ENCODE results near the gene BORCS6. TPM values are rescaled to one million over a fixed set of nuclear protein-coding genes. Genes with fewer than 3 reads are reported as not detected.

BORCS6 gene
- total RNA-seq, 1 experiment from 2014 or later, result 6.4 TPM

DNA sequence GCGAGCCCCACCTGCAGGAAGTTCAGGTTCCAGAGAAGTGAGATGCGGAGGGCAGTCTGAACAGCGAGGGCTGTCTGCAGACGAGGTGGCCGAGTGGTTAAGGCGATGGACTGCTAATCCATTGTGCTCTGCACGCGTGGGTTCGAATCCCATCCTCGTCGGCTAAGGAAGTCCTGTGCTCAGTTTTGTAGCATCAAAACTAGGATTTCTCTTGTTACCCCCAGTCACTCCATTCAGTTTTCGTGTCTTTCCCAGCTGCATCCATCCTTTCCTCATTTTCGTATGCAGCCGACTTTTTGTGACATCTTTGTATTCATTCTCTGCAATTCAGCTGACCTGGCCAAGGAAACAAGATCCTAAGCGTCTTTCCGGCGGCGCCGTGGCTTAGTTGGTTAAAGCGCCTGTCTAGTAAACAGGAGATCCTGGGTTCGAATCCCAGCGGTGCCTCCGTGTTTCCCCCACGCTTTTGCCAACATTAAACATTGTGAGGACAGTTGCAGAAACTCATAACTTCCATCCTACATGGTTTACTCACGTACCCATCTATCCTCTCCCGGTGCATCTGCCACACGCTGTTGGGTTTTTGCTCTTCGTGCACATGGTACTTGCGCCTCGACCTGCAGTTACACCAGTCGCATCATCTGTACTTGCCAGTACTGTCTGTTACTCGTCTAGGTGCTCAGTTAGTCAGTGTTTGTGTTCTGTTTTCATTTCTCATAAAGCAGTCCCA, 3.0 kb downstream of the BORCS6 start:
- peak overlapping the region; percentile 41 to 62 for H3K4me3 ChIP-seq (replicated peaks in 1 of 2; ENCODE audit: low read depth in 1 of 2, low read length in 2 of 2)
- no peaks in the 10 kb centered on the region for H3K27me3 ChIP-seq (ENCODE audit: insufficient read depth, low read length)
- ATAC-seq, result peak; percentile 52
- POLR2A ChIA-PET, result interaction anchor here (0.6 to 6.9 kb wide), 7 partner anchors 12 to 65 kb away, joined by 3 to 63 read pairs (median 5); partner anchors contain the start of gene AURKB
- no peaks in the 10 kb centered on the region for H3K36me3 ChIP-seq (ENCODE audit: control insufficient read depth in 1 of 2, insufficient read depth in 2 of 2, low read length in 2 of 2)
- H3K9me3 ChIP-seq (ENCODE audit: control insufficient read depth in 1 of 2, insufficient read depth in 1 of 2, low read depth in 1 of 2, low read length in 2 of 2), result no peaks in the 10 kb centered on the region
- RAD21 ChIA-PET (ENCODE audit: low non-redundant PET in 1 of 2, low total read pairs in 2 of 2, uncharacterized antibody in 2 of 2, unreplicated experiment in 2 of 2), result interaction anchor here in 1 of 2 experiments (1.0 to 1.1 kb wide), 2 partner anchors 35 to 109 kb away, joined by 3 to 4 read pairs; no protein-coding TSS in a partner anchor
- intact Hi-C loops (cut with micrococcal nuclease), result loop anchor here (1.0 to 5.0 kb wide), 4 partner anchors 35 to 68 kb away; partner anchors contain the start of genes CTC1 and PFAS
- peaks cover 25 to 52% of the 10 kb centered on the region in 2 experiments for H3K4me1 ChIP-seq (ENCODE audit: control insufficient read depth in 1 of 2, insufficient read depth in 2 of 2, low read length in 2 of 2)
- peak overlapping the region; percentile 95 for H3K4me2 ChIP-seq (ENCODE audit: low read length)
- BruUV-seq (replicated peaks), result no TSS peak
- H3K9me2 ChIP-seq (ENCODE audit: insufficient read depth), result no peaks in the 10 kb centered on the region
- peak; percentile 94 for DNase-seq (ENCODE audit: low read depth, low spot score)
- peak overlapping the region; percentile 56 for H2AFZ ChIP-seq (ENCODE audit: low read depth, low read length, poor library complexity, severe bottlenecking)
- CTCF ChIA-PET, result interaction anchor here (1.1 to 1.2 kb wide), 2 partner anchors 53 to 68 kb away, joined by 3 to 4 read pairs; partner anchors contain the start of gene ALOXE3
- H3K9ac ChIP-seq (ENCODE audit: low read length), result peak overlapping the region; percentile 70
- no peaks in the 10 kb centered on the region for H4K20me1 ChIP-seq (ENCODE audit: insufficient read depth)
- H3K79me2 ChIP-seq (ENCODE audit: insufficient read depth, low read length), result peaks cover 14% of the 10 kb centered on the region; the same call in 1 of the 2 replicates
- peak overlapping the region; percentile 70 for H3K27ac ChIP-seq (ENCODE audit: low read depth, low read length)
- TF ChIP-seq TCF7L2 (IDR thresholded peaks at IDR 0.05; ENCODE audit: borderline replicate concordance, extremely low read depth, insufficient read depth, insufficient read length) (peak; percentile 10), ZNF274 (IDR thresholded peaks at IDR 0.05; ENCODE audit: low read depth, low read length) (no peak), SP1 (IDR thresholded peaks at IDR 0.05; ENCODE audit: low read depth) (no peak), SIN3A (IDR thresholded peaks at IDR 0.05; ENCODE audit: low read depth) (0 out of 2 replicates have a peak, but pooled peaks have one; percentile 71), JUND (IDR thresholded peaks at IDR 0.05) (no peak), POLR2AphosphoS5 (IDR thresholded peaks at IDR 0.05; ENCODE audit: low read depth, low read length) (no peak), EGR1 (IDR thresholded peaks at IDR 0.05; ENCODE audit: low read depth) (peak; percentile 0; the same call in 1 of the 2 replicates), CEBPB (IDR thresholded peaks at IDR 0.05; ENCODE audit: low read depth) (no peak), FOSL1 (IDR thresholded peaks at IDR 0.05; ENCODE audit: low read depth) (no peak), YY1 (IDR thresholded peaks at IDR 0.05; ENCODE audit: extremely low read depth, insufficient replicate concordance, low read depth, low read length) (peak; percentile 58), ZFX (IDR thresholded peaks at IDR 0.05) (no peak), SRF (IDR thresholded peaks at IDR 0.05; ENCODE audit: low read depth) (no peak), CBX3 (IDR thresholded peaks at IDR 0.05; ENCODE audit: low read depth) (peak; percentile 47; the same call in 1 of the 2 replicates), EZH2 (IDR thresholded peaks at IDR 0.05) (no peak)
- TF ChIP-seq, protein P1, sequence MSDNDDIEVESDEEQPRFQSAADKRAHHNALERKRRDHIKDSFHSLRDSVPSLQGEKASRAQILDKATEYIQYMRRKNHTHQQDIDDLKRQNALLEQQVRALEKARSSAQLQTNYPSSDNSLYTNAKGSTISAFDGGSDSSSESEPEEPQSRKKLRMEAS (IDR thresholded peaks at IDR 0.05), result peak; percentile 48
- TF ChIP-seq, protein P2, sequence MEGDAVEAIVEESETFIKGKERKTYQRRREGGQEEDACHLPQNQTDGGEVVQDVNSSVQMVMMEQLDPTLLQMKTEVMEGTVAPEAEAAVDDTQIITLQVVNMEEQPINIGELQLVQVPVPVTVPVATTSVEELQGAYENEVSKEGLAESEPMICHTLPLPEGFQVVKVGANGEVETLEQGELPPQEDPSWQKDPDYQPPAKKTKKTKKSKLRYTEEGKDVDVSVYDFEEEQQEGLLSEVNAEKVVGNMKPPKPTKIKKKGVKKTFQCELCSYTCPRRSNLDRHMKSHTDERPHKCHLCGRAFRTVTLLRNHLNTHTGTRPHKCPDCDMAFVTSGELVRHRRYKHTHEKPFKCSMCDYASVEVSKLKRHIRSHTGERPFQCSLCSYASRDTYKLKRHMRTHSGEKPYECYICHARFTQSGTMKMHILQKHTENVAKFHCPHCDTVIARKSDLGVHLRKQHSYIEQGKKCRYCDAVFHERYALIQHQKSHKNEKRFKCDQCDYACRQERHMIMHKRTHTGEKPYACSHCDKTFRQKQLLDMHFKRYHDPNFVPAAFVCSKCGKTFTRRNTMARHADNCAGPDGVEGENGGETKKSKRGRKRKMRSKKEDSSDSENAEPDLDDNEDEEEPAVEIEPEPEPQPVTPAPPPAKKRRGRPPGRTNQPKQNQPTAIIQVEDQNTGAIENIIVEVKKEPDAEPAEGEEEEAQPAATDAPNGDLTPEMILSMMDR (IDR thresholded peaks at IDR 0.05 in 2 of 3, conservative IDR thresholded peaks at IDR 0.05 in 1 of 3; ENCODE audit: borderline replicate concordance in 1 of 3, insufficient read depth in 1 of 3, low read depth in 2 of 3, low read length in 2 of 3), result peak in 1 of 3 experiments; percentile 42; a peak in 3 of 6 replicates
- TF ChIP-seq, protein P3, sequence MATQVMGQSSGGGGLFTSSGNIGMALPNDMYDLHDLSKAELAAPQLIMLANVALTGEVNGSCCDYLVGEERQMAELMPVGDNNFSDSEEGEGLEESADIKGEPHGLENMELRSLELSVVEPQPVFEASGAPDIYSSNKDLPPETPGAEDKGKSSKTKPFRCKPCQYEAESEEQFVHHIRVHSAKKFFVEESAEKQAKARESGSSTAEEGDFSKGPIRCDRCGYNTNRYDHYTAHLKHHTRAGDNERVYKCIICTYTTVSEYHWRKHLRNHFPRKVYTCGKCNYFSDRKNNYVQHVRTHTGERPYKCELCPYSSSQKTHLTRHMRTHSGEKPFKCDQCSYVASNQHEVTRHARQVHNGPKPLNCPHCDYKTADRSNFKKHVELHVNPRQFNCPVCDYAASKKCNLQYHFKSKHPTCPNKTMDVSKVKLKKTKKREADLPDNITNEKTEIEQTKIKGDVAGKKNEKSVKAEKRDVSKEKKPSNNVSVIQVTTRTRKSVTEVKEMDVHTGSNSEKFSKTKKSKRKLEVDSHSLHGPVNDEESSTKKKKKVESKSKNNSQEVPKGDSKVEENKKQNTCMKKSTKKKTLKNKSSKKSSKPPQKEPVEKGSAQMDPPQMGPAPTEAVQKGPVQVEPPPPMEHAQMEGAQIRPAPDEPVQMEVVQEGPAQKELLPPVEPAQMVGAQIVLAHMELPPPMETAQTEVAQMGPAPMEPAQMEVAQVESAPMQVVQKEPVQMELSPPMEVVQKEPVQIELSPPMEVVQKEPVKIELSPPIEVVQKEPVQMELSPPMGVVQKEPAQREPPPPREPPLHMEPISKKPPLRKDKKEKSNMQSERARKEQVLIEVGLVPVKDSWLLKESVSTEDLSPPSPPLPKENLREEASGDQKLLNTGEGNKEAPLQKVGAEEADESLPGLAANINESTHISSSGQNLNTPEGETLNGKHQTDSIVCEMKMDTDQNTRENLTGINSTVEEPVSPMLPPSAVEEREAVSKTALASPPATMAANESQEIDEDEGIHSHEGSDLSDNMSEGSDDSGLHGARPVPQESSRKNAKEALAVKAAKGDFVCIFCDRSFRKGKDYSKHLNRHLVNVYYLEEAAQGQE (IDR thresholded peaks at IDR 0.05; ENCODE audit: low read depth), result no peak
- TF ChIP-seq, protein P4, sequence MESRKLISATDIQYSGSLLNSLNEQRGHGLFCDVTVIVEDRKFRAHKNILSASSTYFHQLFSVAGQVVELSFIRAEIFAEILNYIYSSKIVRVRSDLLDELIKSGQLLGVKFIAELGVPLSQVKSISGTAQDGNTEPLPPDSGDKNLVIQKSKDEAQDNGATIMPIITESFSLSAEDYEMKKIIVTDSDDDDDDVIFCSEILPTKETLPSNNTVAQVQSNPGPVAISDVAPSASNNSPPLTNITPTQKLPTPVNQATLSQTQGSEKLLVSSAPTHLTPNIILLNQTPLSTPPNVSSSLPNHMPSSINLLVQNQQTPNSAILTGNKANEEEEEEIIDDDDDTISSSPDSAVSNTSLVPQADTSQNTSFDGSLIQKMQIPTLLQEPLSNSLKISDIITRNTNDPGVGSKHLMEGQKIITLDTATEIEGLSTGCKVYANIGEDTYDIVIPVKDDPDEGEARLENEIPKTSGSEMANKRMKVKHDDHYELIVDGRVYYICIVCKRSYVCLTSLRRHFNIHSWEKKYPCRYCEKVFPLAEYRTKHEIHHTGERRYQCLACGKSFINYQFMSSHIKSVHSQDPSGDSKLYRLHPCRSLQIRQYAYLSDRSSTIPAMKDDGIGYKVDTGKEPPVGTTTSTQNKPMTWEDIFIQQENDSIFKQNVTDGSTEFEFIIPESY (IDR thresholded peaks at IDR 0.05; ENCODE audit: extremely low read depth, insufficient replicate concordance, low read length), result no peak
